Heart left ventricle (tissue), 13 donors: Measurements from ENCODE around the gene C20orf204.

Experiments used
- CTCF ChIP-seq, 12 donors: fragments of 200-600 bp; sonication (generic) in 4 of 12; IDR thresholded peaks; one replicate each; pipeline versions ENCODE4 v1.5.0 to v1.8.0; 2018 to 2022; ENCODE audit warnings: antibody characterized with exemption in 12 of 12, mild to moderate bottlenecking in 5 of 12
- POLR2A ChIP-seq, 2 donors: fragments of 450-650 bp; IDR thresholded peaks; one replicate each; pipeline ENCODE4 v1.6.1; 2017; ENCODE audit warnings: antibody characterized with exemption in 2 of 2, mild to moderate bottlenecking in 2 of 2, moderate library complexity in 2 of 2
- donor health status: ischemic (EF 13 %, LVEDD 7.1; RV severe dilation, severe dysfunction).
- donor health status: DM: no; HTN: yes; CAD: no.
- donor health status: DM: no; HTN: no; CAD: no.
- donor health status: ischemic (EF 25% LVEDD 6.9; RV normal size, moderate dysfunction).
- donor health status: ischemic (EF 25% LVEDD 5.7; RV mildly dilated, moderate dysfunction).
- donor health status: ischemic (EF 35%, LVEDD 5.7; RV mildly dilated, moderate dysfunction).
- donor health status: nonischemic (EF 11% LVEDD 7.7; RV severe dilation, severe dysfunction).
- donor health status: DM: yes; HTN: yes; CAD: no.
- donor health status: PGD.
- donor health status: ischemic (EF 29% LVEDD 5.4; RV normal size, mild dysfunction).
- donor health status: nonischemic (EF 23%, LVEDD 6.1; RV moderate dilation, normal function).

DNA sequence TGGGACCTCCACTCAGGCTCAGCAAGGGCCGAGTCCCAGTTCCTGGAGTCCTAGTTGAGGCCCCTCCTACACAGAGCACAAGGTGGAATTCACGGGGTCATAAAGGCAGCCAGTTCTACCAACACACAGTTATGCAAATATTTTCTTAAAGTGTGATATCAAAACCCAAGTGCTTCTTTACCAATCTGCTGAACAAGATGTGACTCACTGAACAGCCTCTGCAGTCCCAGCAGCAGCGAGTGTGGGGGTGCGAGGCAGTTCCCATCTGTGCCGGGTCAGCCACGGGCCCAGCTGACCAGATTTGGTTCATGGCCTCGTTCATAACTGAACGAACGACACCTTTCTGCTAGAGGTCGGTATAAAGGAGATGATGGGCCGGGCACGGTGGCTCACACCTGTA lies 22.6 kb downstream of the C20orf204 start:
- TF ChIP-seq CTCF (IDR thresholded peaks at IDR 0.05), result no peak
- no peak for TF ChIP-seq POLR2A (IDR thresholded peaks at IDR 0.05)
